Hepatocyte (in vitro differentiated cells): Measurements from ENCODE around the gene APOL2.

Source experiments
- EZH2 ChIP-seq: fragments of 200-600 bp; sonication (generic); IDR thresholded peaks from 2 replicates; pipeline ENCODE4 v1.6.1; 2016; ENCODE audit warnings: antibody characterized with exemption, mild to moderate bottlenecking, borderline replicate concordance
- TF ChIP-seq, protein P1 (sequence below): fragments of 200-600 bp; sonication (generic); IDR thresholded peaks from 2 replicates; pipeline ENCODE4 v1.5.1; 2016; ENCODE audit warnings: antibody characterized with exemption, mild to moderate bottlenecking; ENCODE audit not compliant: poor library complexity

DNA sequence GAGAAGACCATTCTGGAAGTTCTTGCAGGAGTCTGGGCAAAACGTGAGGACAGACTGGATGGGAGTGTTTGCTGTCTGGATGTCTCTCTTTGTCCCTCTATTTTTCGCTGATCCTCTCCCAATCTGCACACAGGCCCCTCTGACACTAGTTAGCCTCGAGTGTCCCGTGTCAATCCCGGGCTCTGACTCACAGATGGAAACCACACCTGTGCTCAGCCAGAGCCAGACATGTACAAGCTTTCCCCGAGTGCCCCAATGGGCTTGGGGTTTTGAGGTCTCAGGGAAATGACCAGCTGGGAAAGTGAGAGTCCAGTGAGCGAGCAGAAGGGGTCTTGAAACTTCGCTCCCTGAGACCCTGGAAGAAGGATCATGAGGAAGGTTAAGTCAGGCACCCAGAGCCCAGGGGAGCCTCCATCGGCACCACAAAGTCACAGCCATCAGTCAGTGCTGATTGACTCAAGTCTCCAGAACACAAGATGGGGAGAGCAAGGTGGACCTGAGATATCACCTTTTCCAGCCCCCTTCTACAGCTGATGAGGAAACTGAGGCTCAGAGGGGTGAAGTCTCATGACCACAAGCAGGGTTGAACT lies 13.9 kb downstream of the APOL2 start:
- no peak for TF ChIP-seq EZH2
- TF ChIP-seq, protein P1, sequence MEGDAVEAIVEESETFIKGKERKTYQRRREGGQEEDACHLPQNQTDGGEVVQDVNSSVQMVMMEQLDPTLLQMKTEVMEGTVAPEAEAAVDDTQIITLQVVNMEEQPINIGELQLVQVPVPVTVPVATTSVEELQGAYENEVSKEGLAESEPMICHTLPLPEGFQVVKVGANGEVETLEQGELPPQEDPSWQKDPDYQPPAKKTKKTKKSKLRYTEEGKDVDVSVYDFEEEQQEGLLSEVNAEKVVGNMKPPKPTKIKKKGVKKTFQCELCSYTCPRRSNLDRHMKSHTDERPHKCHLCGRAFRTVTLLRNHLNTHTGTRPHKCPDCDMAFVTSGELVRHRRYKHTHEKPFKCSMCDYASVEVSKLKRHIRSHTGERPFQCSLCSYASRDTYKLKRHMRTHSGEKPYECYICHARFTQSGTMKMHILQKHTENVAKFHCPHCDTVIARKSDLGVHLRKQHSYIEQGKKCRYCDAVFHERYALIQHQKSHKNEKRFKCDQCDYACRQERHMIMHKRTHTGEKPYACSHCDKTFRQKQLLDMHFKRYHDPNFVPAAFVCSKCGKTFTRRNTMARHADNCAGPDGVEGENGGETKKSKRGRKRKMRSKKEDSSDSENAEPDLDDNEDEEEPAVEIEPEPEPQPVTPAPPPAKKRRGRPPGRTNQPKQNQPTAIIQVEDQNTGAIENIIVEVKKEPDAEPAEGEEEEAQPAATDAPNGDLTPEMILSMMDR = no peak
